K562 (cell line): ENCODE measurements around the gene SRRT. TPM values are rescaled to one million over a fixed set of nuclear protein-coding genes. Genes with fewer than 3 reads are reported as not detected.

Source experiments
- CUX1 ChIP-seq: fragments of 200-800 bp; sonication (Bioruptor generic); IDR thresholded peaks from 2 replicates; pipeline ENCODE4 v1.6.1; 2016; ENCODE audit warnings: missing genetic modification characterization, missing compliant biosample characterization
- FOXK2 ChIP-seq, 2 experiments: fragments of 450-650 bp; IDR thresholded peaks in 1 of 2; conservative IDR thresholded peaks in 1 of 2; 2 replicates each; pipeline ENCODE4 v1.6.1; 2016; ENCODE audit warnings: low read depth in 2 of 2, mild to moderate bottlenecking in 1 of 2
- GTF3C2 ChIP-seq: IDR thresholded peaks from 3 replicates; pipeline ENCODE4 v1.6.1; 2011; ENCODE audit warnings: borderline replicate concordance, mild to moderate bottlenecking, moderate library complexity; ENCODE audit not compliant: insufficient read length; ENCODE audit errors: extremely low read depth
- MLLT1 ChIP-seq, 2 experiments: fragments of 450-650 bp; IDR thresholded peaks; 2 replicates each; pipeline ENCODE4 v1.6.1; 2016
- PRPF4 ChIP-seq: fragments of 200-400 bp; formaldehyde crosslinking; IDR thresholded peaks from one replicate; pipeline ENCODE4 v1.6.1; 2017; ENCODE audit warnings: low read length, low read depth, mild to moderate bottlenecking; ENCODE audit not compliant: insufficient read depth, poor library complexity, severe bottlenecking
- SOX6 ChIP-seq: fragments of 450-650 bp; IDR thresholded peaks from 2 replicates; pipeline ENCODE4 v1.6.1; 2014; ENCODE audit warnings: mild to moderate bottlenecking
- ZNF239 ChIP-seq: fragments of 250-450 bp; sonication (Bioruptor Pico); IDR thresholded peaks from 2 replicates; pipeline ENCODE4 v1.4.0; 2020; ENCODE audit warnings: mild to moderate bottlenecking
- ZNF445 ChIP-seq: fragments of 250-450 bp; sonication (Bioruptor Pico); IDR thresholded peaks from 2 replicates; pipeline ENCODE4 v1.4.0; 2020; ENCODE audit warnings: low read depth, mild to moderate bottlenecking, moderate library complexity
- ZNF583 ChIP-seq: fragments of 250-450 bp; sonication (Bioruptor Pico); IDR thresholded peaks from 2 replicates; pipeline ENCODE4 v1.4.0; 2020
- polyA plus RNA-seq, 8 experiments: library from polyadenylated mRNA; depleted of rRNA in 4 of 8; stranded (reverse) in 5 of 8; unstranded in 3 of 8; fragments of >200 nt; fragmentation: Nextera tagmentation in 2 of 8; fragmentation: Illumina TruSeq in 1 of 8; extraction: Ambion mirVana in 2 of 8; extraction: Trizol in 1 of 8; gene quantifications; 2 replicates each; pipeline versions ENCODE4 v1.2.1 to v1.2.3, GENCODE V29; 2011 to 2014; ENCODE audit warnings: inconsistent platforms in 1 of 8, missing spikeins in 1 of 8
- total RNA-seq, 7 experiments: library from RNA; depleted of rRNA in 6 of 7; stranded (reverse); fragments of >200 nt in 6 of 7; fragmentation: Illumina TruSeq in 2 of 7; extraction: Trizol in 2 of 7; gene quantifications; 2 replicates each; pipeline versions ENCODE4 v1.2.1 to v1.2.3, GENCODE V29; 2011 to 2021; ENCODE audit warnings: low replicate concordance in 1 of 7

The SRRT gene
- total and polyA plus RNA-seq, 9 of the 15 experiments (the other 6 are each of a cell fraction or from before 2014, with no cell fraction given), result 10.3 to 263 (median 84.4) TPM

- TF ChIP-seq MLLT1 (IDR thresholded peaks at IDR 0.05) (no peak), PRPF4 (peak; percentile 38), FOXK2 (conservative IDR thresholded peaks at IDR 0.05 in 1 of 2, IDR thresholded peaks at IDR 0.05 in 1 of 2; ENCODE audit: low read depth in 2 of 2) (no peak; a peak in 1 of 4 replicates), CUX1 (CRISPR knock-in tag) (no peak), ZNF239 (CRISPR knock-in tag) (no peak), ZNF445 (no peak), ZNF583 (0 out of 2 replicates have a peak, but pooled peaks have one; percentile 45), GTF3C2 (no peak), SOX6 (no peak)
Observed at GRCh38 chr7:100888988-100889750, 14.3 kb downstream of the SRRT start, which contains the start of gene UFSP1 (continued).
